K562 (cell line): Measurements from ENCODE around the gene IKZF4. TPM values are rescaled to one million over a fixed set of nuclear protein-coding genes. Genes with fewer than 3 reads are reported as not detected.
"Not testable (repeated sequence)": the region's sequence is repeated elsewhere in the genome, so short reads cannot be mapped to it uniquely, and the experiment has no call there.

Experiments used
- ATAC-seq: fragments of 200-7000 bp; cut with Tn5 transposase; 3 replicates; pipeline ENCODE4 v1.9.1; 2020; ENCODE audit warnings: moderate library complexity
- BruUV-seq: library from RNA; stranded (reverse); fragments of 400-500 nt; replicated peaks from 2 replicates; lab custom pipeline; 2021; lab: Mats Ljungman, UMichigan
- CTCF ChIA-PET: fragments of 300-600 bp; formaldehyde crosslinking; extraction: SDS; loops from one replicate; lab custom pipeline; 2021; ENCODE audit warnings: low intra/inter-chr PET ratio; lab: Yijun Ruan, JAX
- POLR2A ChIA-PET: fragments of 300-600, 350-650 bp; sonication (Branson Sonifier 250); formaldehyde crosslinking; extraction: SDS; loops from one replicate; lab custom pipeline; 2021; ENCODE audit warnings: antibody characterized with exemption, inconsistent platforms; lab: Yijun Ruan, JAX
- DNase-seq, 4 experiments: peaks; one replicate each; pipeline versions ENCODE4 v3.0.0 to v3.0.0-alpha.2; 2011 to 2018; ENCODE audit warnings: low spot score in 3 of 4, mixed read lengths in 3 of 4; ENCODE audit errors: extremely low read depth in 1 of 4
- FAIRE-seq: peaks from 2 replicates; lab custom pipeline; 2011; peaks lifted over from hg19 to GRCh38; lab: Jason Lieb, UNC
- H2AFZ ChIP-seq: 2 replicates; pipeline ENCODE4 v1.6.0; 2011; ENCODE audit warnings: low read depth, low read length, control low read depth, inconsistent platforms
- H3K27ac ChIP-seq: fragments of 200-600 bp; 3 replicates; pipeline ENCODE4 v1.8.0; 2011; ENCODE audit warnings: low read depth, mild to moderate bottlenecking, control low read depth, inconsistent platforms, low read length, moderate library complexity, mixed read lengths; ENCODE audit errors: extremely low read depth
- H3K27me3 ChIP-seq, 2 experiments: fragments of 300-600 bp in 1 of 2; 2 replicates in 1 of 2; 3 replicates in 1 of 2; pipeline versions ENCODE4 v1.6.0 to v1.8.0; 2011; ENCODE audit warnings: inconsistent platforms in 2 of 2, low read length in 2 of 2, mild to moderate bottlenecking in 1 of 2, mixed read lengths in 1 of 2, moderate library complexity in 1 of 2; ENCODE audit not compliant: control insufficient read depth in 2 of 2, insufficient read depth in 2 of 2
- H3K36me3 ChIP-seq: fragments of 300-600 bp; 3 replicates; pipeline ENCODE4 v1.8.0; 2011; ENCODE audit warnings: mild to moderate bottlenecking, low read length, inconsistent platforms; ENCODE audit not compliant: control insufficient read depth, insufficient read depth
- H3K4me1 ChIP-seq, 2 experiments: fragments of 200-600 bp in 1 of 2; replicated peaks in 1 of 2; 2 replicates in 1 of 2; 3 replicates in 1 of 2; pipeline versions ENCODE4 v1.5.1 to v1.8.0; 2011; ENCODE audit warnings: inconsistent platforms in 2 of 2, low read length in 2 of 2, mild to moderate bottlenecking in 1 of 2, mixed read lengths in 1 of 2, moderate library complexity in 1 of 2; ENCODE audit not compliant: control insufficient read depth in 2 of 2, insufficient read depth in 2 of 2
- H3K4me2 ChIP-seq: 2 replicates; pipeline ENCODE4 v1.6.1; 2011; ENCODE audit warnings: low read length, control low read depth, inconsistent platforms, mixed read lengths; ENCODE audit not compliant: insufficient read depth
- H3K4me3 ChIP-seq: fragments of 200-600 bp; sonication (generic), shearing (Covaris generic); 2 replicates; pipeline ENCODE4 v1.5.1; 2016; ENCODE audit warnings: control low read depth, inconsistent platforms
- H3K79me2 ChIP-seq: fragments of 200-600 bp; 3 replicates; pipeline ENCODE4 v1.8.0; 2011; ENCODE audit warnings: low read length, inconsistent platforms; ENCODE audit not compliant: control insufficient read depth, insufficient read depth
- H3K9ac ChIP-seq, 2 experiments: 2 replicates each; pipeline versions ENCODE4 v1.6.0 to v1.6.1; 2011; ENCODE audit warnings: low read depth in 2 of 2, low read length in 2 of 2, control low read depth in 1 of 2, inconsistent platforms in 1 of 2, mild to moderate bottlenecking in 1 of 2, mixed read lengths in 1 of 2; ENCODE audit not compliant: insufficient read depth in 1 of 2
- H3K9me1 ChIP-seq: one replicate; pipeline ENCODE4 v1.6.0; 2011; ENCODE audit warnings: inconsistent platforms, mild to moderate bottlenecking, low read length, moderate library complexity; ENCODE audit not compliant: control insufficient read depth, insufficient read depth
- H3K9me3 ChIP-seq: replicated peaks from 2 replicates; pipeline ENCODE4 v1.5.1; 2011; ENCODE audit warnings: low read depth, low read length, inconsistent platforms; ENCODE audit not compliant: control insufficient read depth, insufficient read depth
- H4K20me1 ChIP-seq: replicated peaks from 2 replicates; pipeline ENCODE4 v1.6.1; 2011; ENCODE audit warnings: low read length, inconsistent platforms, mixed read lengths; ENCODE audit not compliant: control insufficient read depth, insufficient read depth
- CHD4 ChIP-seq: fragments of 200-600 bp; sonication (generic); IDR thresholded peaks from 3 replicates; pipeline ENCODE4 v1.6.1; 2012; ENCODE audit warnings: low read depth, mild to moderate bottlenecking, mixed read lengths, low read length, inconsistent platforms; ENCODE audit not compliant: insufficient read depth, insufficient replicate concordance, poor library complexity, severe bottlenecking
- COPS2 ChIP-seq: fragments of 450-650 bp; conservative IDR thresholded peaks from 2 replicates; pipeline ENCODE4 v1.6.1; 2016; ENCODE audit warnings: mild to moderate bottlenecking, moderate library complexity
- CREBBP ChIP-seq: IDR thresholded peaks from one replicate; pipeline ENCODE4 v1.6.1; 2012; ENCODE audit warnings: low read depth, mild to moderate bottlenecking, control low read depth, inconsistent platforms, low read length
- MAX ChIP-seq: sonication (generic); formaldehyde crosslinking; IDR thresholded peaks from 2 replicates; pipeline ENCODE4 v1.9.0; 2022; ENCODE audit warnings: mild to moderate bottlenecking, missing genetic modification reagents
- MAZ ChIP-seq, 2 experiments: fragments of 450-650 bp in 1 of 2; sonication (generic) in 1 of 2; formaldehyde crosslinking; IDR thresholded peaks in 1 of 2; conservative IDR thresholded peaks in 1 of 2; 2 replicates each; pipeline versions ENCODE4 v1.4.0 to v1.5.0; 2020; ENCODE audit warnings: mild to moderate bottlenecking in 1 of 2, missing genetic modification reagents in 1 of 2
- MBD1 ChIP-seq: fragments of 250-450 bp; sonication (Bioruptor Pico); IDR thresholded peaks from 2 replicates; pipeline ENCODE4 v1.8.0; 2022; ENCODE audit warnings: inconsistent platforms
- ZFP30 ChIP-seq: fragments of 250-450 bp; sonication (Bioruptor Pico); IDR thresholded peaks from 2 replicates; pipeline ENCODE4 v1.8.0; 2022; ENCODE audit warnings: moderate library complexity, mild to moderate bottlenecking, inconsistent platforms, borderline replicate concordance
- ZNF518B ChIP-seq: fragments of 250-450 bp; sonication (Bioruptor Pico); IDR thresholded peaks from 2 replicates; pipeline ENCODE4 v1.5.0; 2021; ENCODE audit warnings: mild to moderate bottlenecking, moderate library complexity
- ZSCAN32 ChIP-seq: fragments of 450-650 bp; formaldehyde crosslinking; IDR thresholded peaks from 2 replicates; pipeline ENCODE4 v1.4.0; 2020; ENCODE audit warnings: mild to moderate bottlenecking, moderate library complexity
- WGBS: fragments of 100-300 bp; shearing (Covaris generic); methylation state at CpG from one replicate; pipeline ENCODE4 v1.1.6; 2016; ENCODE audit warnings: low coverage, mixed read lengths; ENCODE audit not compliant: insufficient coverage; ENCODE audit errors: missing lambda C conversion rate; 5-methylcytosine and 5-hydroxymethylcytosine counted together
- in situ Hi-C: fragments of 300-500 bp; cut with MboI; formaldehyde crosslinking; loops from 4 replicates; pipeline ENCODE4 v1.15.0; 2018; ENCODE audit warnings: inconsistent platforms, mixed read lengths
- intact Hi-C: fragments of 100-400 bp; cut with micrococcal nuclease; formaldehyde crosslinking; loops from 2 replicates; pipeline ENCODE4 v1.14.2; 2022
- polyA plus RNA-seq, 8 experiments: library from polyadenylated mRNA; depleted of rRNA in 4 of 8; stranded (reverse) in 5 of 8; unstranded in 3 of 8; fragments of >200 nt; fragmentation: Nextera tagmentation in 2 of 8; fragmentation: Illumina TruSeq in 1 of 8; extraction: Ambion mirVana in 2 of 8; extraction: Trizol in 1 of 8; gene quantifications; 2 replicates each; pipeline versions ENCODE4 v1.2.1 to v1.2.3, GENCODE V29; 2011 to 2014; ENCODE audit warnings: inconsistent platforms in 1 of 8, missing spikeins in 1 of 8
- total RNA-seq, 7 experiments: library from RNA; depleted of rRNA in 6 of 7; stranded (reverse); fragments of >200 nt in 6 of 7; fragmentation: Illumina TruSeq in 2 of 7; extraction: Trizol in 2 of 7; gene quantifications; 2 replicates each; pipeline versions ENCODE4 v1.2.1 to v1.2.3, GENCODE V29; 2011 to 2021; ENCODE audit warnings: low replicate concordance in 1 of 7

Gene IKZF4
- total and polyA plus RNA-seq, 9 of the 15 experiments (the other 6 are each of a cell fraction or from before 2014, with no cell fraction given) = 1.9 to 16.3 (median 3.6) TPM

GRCh38 chr12:56059964-56060363, 39.1 kb downstream of the IKZF4 start:
- BruUV-seq, DNase-seq, H2AFZ ChIP-seq, H3K9ac ChIP-seq, H3K27ac ChIP-seq, H3K4me2 ChIP-seq, ATAC-seq, in situ Hi-C loops, H3K9me3 ChIP-seq, intact Hi-C loops, H3K27me3 ChIP-seq, H3K4me1 ChIP-seq, H4K20me1 ChIP-seq, H3K4me3 ChIP-seq, H3K36me3 ChIP-seq, H3K9me1 ChIP-seq, FAIRE-seq, H3K79me2 ChIP-seq: not testable (repeated sequence)
- ChIA-PET CTCF (interaction anchor here (0.6 kb wide), 1 partner anchor 321 kb away, joined by 3 read pairs; no protein-coding TSS in a partner anchor), POLR2A (interaction anchor here (4.2 kb wide), 1 partner anchor 15 kb away, joined by 21 read pairs; no protein-coding TSS in a partner anchor)
- WGBS = 68% methylated on average over 8 of the region's 8 CpGs

- no peak overlapping the region for H2AFZ ChIP-seq
- ATAC-seq (no peak), DNase-seq (no peak), FAIRE-seq (no peak)
- no peaks in the 10 kb centered on the region for H4K20me1 ChIP-seq
- CTCF ChIA-PET = no interaction called here
- in situ Hi-C loops = no loop called here
- H3K79me2 ChIP-seq = no peaks in the 10 kb centered on the region
- H3K4me3 ChIP-seq = no peak overlapping the region
- no peaks in the 10 kb centered on the region for H3K9me3 ChIP-seq
- intact Hi-C loops = no loop called here
- H3K36me3 ChIP-seq = no peaks in the 10 kb centered on the region
- BruUV-seq = no TSS peak
- no peaks in the 10 kb centered on the region; a peak in 1 of 5 replicates for H3K4me1 ChIP-seq
- no peak overlapping the region for H3K4me2 ChIP-seq
- H3K27ac ChIP-seq = no peak overlapping the region
- H3K9ac ChIP-seq = 0 out of 4 replicates have a peak overlapping the region, but pooled peaks of 1 of the 2 experiments have one; percentile 17
- no peaks in the 10 kb centered on the region for H3K27me3 ChIP-seq
- no peaks in the 10 kb centered on the region for H3K9me1 ChIP-seq
- 33% methylated on average over 5 of the region's 5 CpGs for WGBS
- POLR2A ChIA-PET = interaction anchor here (0.7 to 4.2 kb wide), 3 partner anchors 12 to 23 kb away, joined by 3 to 21 read pairs (median 3); no protein-coding TSS in a partner anchor
- no peak for TF ChIP-seq MAZ (CRISPR knock-in tag; conservative IDR thresholded peaks at IDR 0.05 in 1 of 2, IDR thresholded peaks at IDR 0.05 in 1 of 2)
- no peak for TF ChIP-seq ZSCAN32 (CRISPR knock-in tag)
- no peak for TF ChIP-seq COPS2
- TF ChIP-seq MAX (CRISPR knock-in tag) = no peak
- TF ChIP-seq ZNF518B = no peak
- TF ChIP-seq CREBBP = no peak
- no peak for TF ChIP-seq ZFP30 (CRISPR knock-in tag)
- no peak for TF ChIP-seq MBD1 (CRISPR knock-in tag)
- TF ChIP-seq CHD4 = no peak
These were observed 41.1 kb downstream of the IKZF4 start for GRCh38 chr12:56061982-56062381.
